H1 (cell line): ENCODE results near the gene CORO2B. TPM values are rescaled to one million over a fixed set of nuclear protein-coding genes. Genes with fewer than 3 reads are reported as not detected.

Experiments
- CTCF ChIA-PET: fragments of 300-600 bp; sonication (Branson Sonifier 250); formaldehyde crosslinking; loops from one replicate; lab custom pipeline; 2021; ENCODE audit not compliant: partially characterized antibody; lab: Charles Lee
- POLR2A ChIA-PET: fragments of 300-600 bp; sonication (Branson Sonifier 250); formaldehyde crosslinking; loops from one replicate; lab custom pipeline; 2021; ENCODE audit warnings: inconsistent platforms; ENCODE audit not compliant: partially characterized antibody; lab: Charles Lee
- DNase-seq, 2 experiments: peaks; one replicate each; pipeline versions ENCODE4 v3.0.0 to v3.0.0-alpha.2; 2010 to 2022; ENCODE audit warnings: low spot score in 2 of 2, low read depth in 1 of 2, mixed read lengths in 1 of 2
- FAIRE-seq: peaks from 2 replicates; lab custom pipeline; 2011; peaks lifted over from hg19 to GRCh38; lab: Jason Lieb, UNC
- H2AFZ ChIP-seq: 2 replicates; pipeline ENCODE4 v1.8.1; 2012; ENCODE audit warnings: low read length, inconsistent platforms
- H2AK5ac ChIP-seq: 2 replicates; pipeline ENCODE4 v1.6.1; 2013; ENCODE audit warnings: low read depth, low read length
- H2BK120ac ChIP-seq: replicated peaks from 2 replicates; pipeline ENCODE3; 2013; ENCODE audit warnings: low read depth, low read length, inconsistent platforms
- H2BK12ac ChIP-seq: 2 replicates; pipeline ENCODE4 v1.6.1; 2013; ENCODE audit warnings: low read depth, low read length
- H2BK15ac ChIP-seq: 2 replicates; pipeline ENCODE4 v1.6.1; 2013; ENCODE audit warnings: low read length
- H2BK20ac ChIP-seq: 2 replicates; pipeline ENCODE4 v1.6.1; 2013; ENCODE audit warnings: low read length
- H2BK5ac ChIP-seq: 2 replicates; pipeline ENCODE4 v1.6.1; 2013; ENCODE audit warnings: low read depth, low read length
- H3K14ac ChIP-seq: 2 replicates; pipeline ENCODE4 v1.6.1; 2013; ENCODE audit warnings: inconsistent platforms; ENCODE audit not compliant: insufficient read length
- H3K18ac ChIP-seq: 2 replicates; pipeline ENCODE4 v1.6.1; 2013; ENCODE audit warnings: low read length; ENCODE audit errors: extremely low read depth
- H3K23ac ChIP-seq: 2 replicates; pipeline ENCODE4 v1.6.1; 2013; ENCODE audit warnings: inconsistent platforms; ENCODE audit not compliant: insufficient read length
- H3K23me2 ChIP-seq: 2 replicates; pipeline ENCODE4 v1.6.1; 2013; ENCODE audit warnings: low read depth, low read length
- H3K27ac ChIP-seq: 2 replicates; pipeline ENCODE4 v1.6.1; 2011; ENCODE audit warnings: low read depth, low read length, inconsistent platforms
- H3K27me3 ChIP-seq, 4 experiments: replicated peaks in 1 of 4; 1 replicate in 1 of 4; 2 replicates in 3 of 4; pipeline versions ENCODE4 v1.6.1 to v1.8.1; 2011 to 2013; ENCODE audit warnings: low read length in 3 of 4, mild to moderate bottlenecking in 3 of 4, inconsistent platforms in 2 of 4, mixed read lengths in 2 of 4, moderate library complexity in 1 of 4; ENCODE audit not compliant: control insufficient read depth in 3 of 4, insufficient read depth in 3 of 4; ENCODE audit errors: extremely low read depth in 1 of 4
- H3K36me3 ChIP-seq, 4 experiments: 2 replicates each; pipeline versions ENCODE4 v1.6.1 to v1.8.1; 2011 to 2013; ENCODE audit warnings: mild to moderate bottlenecking in 4 of 4, low read length in 3 of 4, moderate library complexity in 2 of 4, control low read depth in 1 of 4, inconsistent platforms in 1 of 4; ENCODE audit not compliant: insufficient read depth in 4 of 4, control insufficient read depth in 2 of 4
- H3K4ac ChIP-seq: replicated peaks from 2 replicates; pipeline ENCODE3; 2013; ENCODE audit warnings: low read length, low read depth, mixed read lengths, inconsistent platforms; ENCODE audit not compliant: insufficient read length
- H3K4me1 ChIP-seq, 4 experiments: replicated peaks in 1 of 4; 1 replicate in 1 of 4; 2 replicates in 3 of 4; pipeline versions ENCODE4 v1.6.1 to v1.8.1; 2011 to 2013; ENCODE audit warnings: low read length in 3 of 4, inconsistent platforms in 2 of 4, mixed read lengths in 1 of 4; ENCODE audit not compliant: insufficient read depth in 4 of 4, control insufficient read depth in 3 of 4
- H3K4me2 ChIP-seq, 2 experiments: 2 replicates each; pipeline versions ENCODE4 v1.6.1 to v1.8.1; 2011 to 2013; ENCODE audit warnings: low read depth in 2 of 2, low read length in 2 of 2, control low read depth in 1 of 2, inconsistent platforms in 1 of 2, mild to moderate bottlenecking in 1 of 2; ENCODE audit not compliant: insufficient read depth in 1 of 2
- H3K4me3 ChIP-seq, 4 experiments: fragments of 200-600, 300-600 bp in 1 of 4; sonication (generic), shearing (Covaris generic), sonication (Bioruptor Twin) in 1 of 4; 2 replicates each; pipeline versions ENCODE4 v1.5.1 to v1.8.1; 2011 to 2016; ENCODE audit warnings: low read length in 4 of 4, low read depth in 3 of 4, control low read depth in 2 of 4, inconsistent platforms in 2 of 4, mild to moderate bottlenecking in 2 of 4, mixed read lengths in 1 of 4, moderate library complexity in 1 of 4; ENCODE audit not compliant: insufficient read depth in 2 of 4; ENCODE audit errors: extremely low read depth in 1 of 4
- H3K56ac ChIP-seq: replicated peaks from 2 replicates; pipeline ENCODE3; 2013; ENCODE audit warnings: low read depth, mild to moderate bottlenecking, mixed read lengths, low read length, inconsistent platforms; ENCODE audit not compliant: insufficient read length
- H3K79me1 ChIP-seq: 2 replicates; pipeline ENCODE4 v1.6.1; 2013; ENCODE audit warnings: low read depth, low read length, control low read depth
- H3K79me2 ChIP-seq, 2 experiments: 2 replicates each; pipeline versions ENCODE4 v1.6.1 to v1.8.1; 2012 to 2013; ENCODE audit warnings: low read length in 2 of 2, mild to moderate bottlenecking in 2 of 2, inconsistent platforms in 1 of 2; ENCODE audit not compliant: insufficient read depth in 2 of 2, control insufficient read depth in 1 of 2
- H3K9ac ChIP-seq, 4 experiments: replicated peaks in 1 of 4; 1 replicate in 1 of 4; 2 replicates in 3 of 4; pipeline versions ENCODE4 v1.6.1 to v1.8.1; 2011 to 2013; ENCODE audit warnings: low read depth in 3 of 4, low read length in 3 of 4, control low read depth in 2 of 4, mild to moderate bottlenecking in 2 of 4, moderate library complexity in 2 of 4, inconsistent platforms in 1 of 4; ENCODE audit errors: extremely low read depth in 1 of 4
- H3K9me3 ChIP-seq, 2 experiments: 2 replicates each; pipeline versions ENCODE4 v1.6.1 to v1.8.1; 2012 to 2013; ENCODE audit warnings: mild to moderate bottlenecking in 2 of 2, moderate library complexity in 2 of 2, control low read depth in 1 of 2, inconsistent platforms in 1 of 2, low read depth in 1 of 2, low read length in 1 of 2, mixed read lengths in 1 of 2; ENCODE audit not compliant: insufficient read depth in 2 of 2
- H4K20me1 ChIP-seq, 2 experiments: replicated peaks in 1 of 2; 2 replicates each; pipeline versions ENCODE3 to v1.8.1; 2011 to 2013; ENCODE audit warnings: inconsistent platforms in 2 of 2, low read length in 2 of 2, mild to moderate bottlenecking in 1 of 2; ENCODE audit not compliant: insufficient read depth in 2 of 2, control insufficient read depth in 1 of 2
- H4K5ac ChIP-seq: 2 replicates; pipeline ENCODE4 v1.6.1; 2013; ENCODE audit warnings: low read length, low read depth, mixed read lengths, inconsistent platforms; ENCODE audit not compliant: insufficient read length
- H4K8ac ChIP-seq: 2 replicates; pipeline ENCODE4 v1.8.0; 2013; ENCODE audit warnings: mild to moderate bottlenecking, moderate library complexity, low read length, inconsistent platforms; ENCODE audit not compliant: insufficient read depth; ENCODE audit errors: extremely low read depth
- H4K91ac ChIP-seq: replicated peaks from 2 replicates; pipeline ENCODE3; 2013; ENCODE audit warnings: low read length, mixed read lengths, inconsistent platforms; ENCODE audit not compliant: insufficient read length
- ATF2 ChIP-seq: IDR thresholded peaks from 2 replicates; pipeline ENCODE4 v1.6.1; 2012; ENCODE audit warnings: low read length, inconsistent platforms
- NRF1 ChIP-seq: IDR thresholded peaks from 2 replicates; pipeline ENCODE4 v1.6.1; 2011; ENCODE audit warnings: mild to moderate bottlenecking, low read depth, low read length, improper control_type of control experiment
- TBP ChIP-seq: IDR thresholded peaks from 2 replicates; pipeline ENCODE4 v1.6.1; 2011; ENCODE audit warnings: low read depth, low read length, improper control_type of control experiment
- WGBS, 2 experiments: shearing (Covaris generic) in 1 of 2; methylation state at CpG; one replicate each; pipeline versions ENCODE4 v1.1.6 to v1.1.7; 2013 to 2015; ENCODE audit warnings: low lambda C conversion rate in 2 of 2, mixed read lengths in 2 of 2, inconsistent platforms in 1 of 2, low coverage in 1 of 2, missing lambda C conversion rate in 1 of 2; ENCODE audit not compliant: insufficient replicate concordance in 2 of 2, insufficient coverage in 1 of 2, insufficient read length in 1 of 2; ENCODE audit errors: extremely low coverage in 1 of 2, missing lambda C conversion rate in 1 of 2; 5-methylcytosine and 5-hydroxymethylcytosine counted together
- polyA plus RNA-seq, 7 experiments: library from polyadenylated mRNA; depleted of rRNA in 3 of 7; stranded (reverse) in 5 of 7; unstranded in 2 of 7; fragments of >200 nt in 5 of 7; fragments of 200-250 nt in 2 of 7; gene quantifications; 1 replicate in 5 of 7; 2 replicates in 1 of 7; 4 replicates in 1 of 7; pipeline versions ENCODE4 v1.2.1 to v1.2.3, GENCODE V29; 2011 to 2013; ENCODE audit warnings: missing spikeins in 2 of 7, mixed read lengths in 2 of 7
- total RNA-seq: library from RNA; stranded (reverse); fragmentation: NEBNext Ultra II Directional; extraction: Animal tissue kit (Norgen Biotek cat#: 25700); gene quantifications from 2 replicates; pipeline ENCODE4 v1.2.1, GENCODE V29; 2021

CORO2B gene
- total and polyA plus RNA-seq, 2 of the 8 experiments (the other 6 are each of a cell fraction or from before 2014, with no cell fraction given), result 3.4 to 6.7 TPM

- H4K5ac ChIP-seq, result no peak overlapping the region
- no peak overlapping the region for H3K4ac ChIP-seq
- H3K56ac ChIP-seq, result no peak overlapping the region
- H3K18ac ChIP-seq, result no peak overlapping the region; the same call in 1 of the 2 replicates
- H4K8ac ChIP-seq, result no peak overlapping the region
- peaks cover 0 to 2% (median 1%) of the 10 kb centered on the region in 4 experiments; a peak in 3 of 7 replicates for H3K27me3 ChIP-seq
- H3K23me2 ChIP-seq, result no peaks in the 10 kb centered on the region
- H3K36me3 ChIP-seq, result no peaks in the 10 kb centered on the region
- DNase-seq, result no peak
- H2BK15ac ChIP-seq, result 0 out of 2 replicates have a peak overlapping the region, but pooled peaks have one; percentile 61
- no peaks in the 10 kb centered on the region for H3K79me2 ChIP-seq
- ChIA-PET POLR2A (interaction anchor here (2.5 kb wide), 1 partner anchor 120 kb away, joined by 7 read pairs; no protein-coding TSS in a partner anchor), CTCF (interaction anchor here (0.8 to 14.4 kb wide), 33 partner anchors 9 to 482 kb away, joined by 3 to 721 read pairs (median 5); no protein-coding TSS in a partner anchor)
- no peak overlapping the region for H4K91ac ChIP-seq
- H3K23ac ChIP-seq, result no peak overlapping the region
- 0 out of 2 replicates have a peak overlapping the region, but pooled peaks have one; percentile 68 for H2BK12ac ChIP-seq
- H3K27ac ChIP-seq, result no peak overlapping the region
- H2BK20ac ChIP-seq, result no peak overlapping the region
- H4K20me1 ChIP-seq, result no peaks in the 10 kb centered on the region
- H2AK5ac ChIP-seq, result peak overlapping the region; percentile 19; the same call in 1 of the 2 replicates
- no peak overlapping the region for H3K4me3 ChIP-seq
- FAIRE-seq, result no peak
- no peak overlapping the region for H3K14ac ChIP-seq
- no peak overlapping the region for H2AFZ ChIP-seq
- H3K9ac ChIP-seq, result no peak overlapping the region
- H3K4me1 ChIP-seq, result peaks cover 0 to 3% (median 2%) of the 10 kb centered on the region in 4 experiments; a peak in 5 of 7 replicates
- no peak overlapping the region for H2BK120ac ChIP-seq
- H2BK5ac ChIP-seq, result no peak overlapping the region; the same call in 1 of the 2 replicates
- H3K4me2 ChIP-seq, result no peak overlapping the region
- no peak for TF ChIP-seq ATF2
- TF ChIP-seq TBP, result no peak
- no peak for TF ChIP-seq NRF1
- H3K79me1 ChIP-seq, result no peaks in the 10 kb centered on the region
- no peaks in the 10 kb centered on the region for H3K9me3 ChIP-seq
- 64% methylated on average over 8 of the region's 8 CpGs; no CpG with 5 or more reads in 1 of the 2 experiments for WGBS, 2 experiments
These were observed 25.3 kb upstream of the CORO2B start for GRCh38 chr15:68553314-68553993.
